ENCODE measurements around the gene TMEM238L.

Gene TMEM238L

GRCh38 chr17:10775740-10776356 lies 28.1 kb downstream of the TMEM238L start:
- no peak for DNase-seq
- TF ChIP-seq POLR2A (IDR thresholded peaks at IDR 0.05; ENCODE audit: low read length), result no peak
- TF ChIP-seq GATA1 (IDR thresholded peaks at IDR 0.05; ENCODE audit: low read depth, low read length), result no peak

DNA sequence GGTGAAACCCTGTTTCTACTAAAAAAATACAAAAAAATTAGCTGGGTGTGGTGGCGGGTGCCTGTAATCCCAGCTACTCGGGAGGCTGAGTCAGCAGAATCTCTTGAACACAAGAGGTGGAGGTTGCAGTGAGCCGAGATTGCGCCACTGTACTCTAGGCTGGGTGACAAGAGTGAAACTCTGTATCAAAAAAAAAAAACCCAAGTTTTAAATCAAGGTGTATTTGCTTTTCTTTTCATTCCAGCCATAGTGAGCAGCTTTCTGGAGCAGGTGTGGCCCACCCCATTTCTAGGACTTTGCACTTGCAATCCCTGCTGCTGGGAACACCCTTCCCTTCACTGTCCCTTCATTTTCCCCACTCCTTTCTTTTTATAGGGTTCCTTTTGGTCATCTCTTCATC lies 28.8 kb downstream of the TMEM238L start:
- TF ChIP-seq GATA1 (IDR thresholded peaks at IDR 0.05; ENCODE audit: low read depth, low read length) (no peak), POLR2A (IDR thresholded peaks at IDR 0.05; ENCODE audit: low read length) (no peak)
- no peak for DNase-seq

- TF ChIP-seq GATA1 (IDR thresholded peaks at IDR 0.05; ENCODE audit: low read depth, low read length), result no peak
- DNase-seq, result no peak
These were observed 30.5 kb downstream of the TMEM238L start for GRCh38 chr17:10773391-10773790.

GRCh38 chr17:10772425-10773380 lies 31.2 kb downstream of the TMEM238L start:
- peak; percentile 54 to 71 for DNase-seq
- no peak for TF ChIP-seq GATA1 (IDR thresholded peaks at IDR 0.05; ENCODE audit: low read depth, low read length)
- no peak for TF ChIP-seq POLR2A (IDR thresholded peaks at IDR 0.05; ENCODE audit: low read length)

GRCh38 chr17:10771148-10771547 lies 32.8 kb downstream of the TMEM238L start:
- no peak for TF ChIP-seq GATA1 (IDR thresholded peaks at IDR 0.05; ENCODE audit: low read depth, low read length)
- no peak for TF ChIP-seq POLR2A (IDR thresholded peaks at IDR 0.05; ENCODE audit: low read length)
- no peak for DNase-seq

GRCh38 chr17:10769840-10770239 lies 34.1 kb downstream of the TMEM238L start:
- no peak for DNase-seq
- TF ChIP-seq GATA1 (IDR thresholded peaks at IDR 0.05; ENCODE audit: low read depth, low read length) (no peak), POLR2A (IDR thresholded peaks at IDR 0.05; ENCODE audit: low read length) (no peak)

- DNase-seq, result no peak
- no peak for TF ChIP-seq POLR2A (IDR thresholded peaks at IDR 0.05; ENCODE audit: low read length)
- TF ChIP-seq GATA1 (IDR thresholded peaks at IDR 0.05; ENCODE audit: low read depth, low read length), result no peak
These were observed 35.1 kb downstream of the TMEM238L start for GRCh38 chr17:10768750-10769251.

DNA sequence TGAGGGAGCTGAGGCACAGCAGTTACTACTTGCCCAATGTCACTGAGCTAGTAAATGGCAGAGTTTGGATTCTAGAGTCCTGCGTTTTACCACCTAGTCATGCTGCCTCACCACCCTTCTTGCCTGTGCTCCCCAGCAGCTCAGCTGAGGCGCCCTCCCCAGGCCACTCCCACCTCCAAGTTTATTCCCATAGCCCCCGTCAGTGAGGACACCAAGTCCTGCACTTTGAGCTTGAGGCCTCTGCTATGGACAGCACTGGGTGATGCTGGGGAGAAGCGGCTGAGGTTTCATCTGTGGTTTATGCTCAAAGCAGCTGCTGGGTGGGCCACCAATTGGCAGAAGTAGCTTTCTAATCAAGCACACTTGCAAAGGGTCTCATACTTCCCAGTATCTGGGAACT lies 36.7 kb downstream of the TMEM238L start:
- DNase-seq, result no peak
- TF ChIP-seq POLR2A (IDR thresholded peaks at IDR 0.05; ENCODE audit: low read length) (no peak), GATA1 (IDR thresholded peaks at IDR 0.05; ENCODE audit: low read depth, low read length) (no peak)

- no peak for DNase-seq
- TF ChIP-seq GATA1 (IDR thresholded peaks at IDR 0.05; ENCODE audit: low read depth, low read length) (no peak), POLR2A (IDR thresholded peaks at IDR 0.05; ENCODE audit: low read length) (no peak)
These were observed 41.9 kb downstream of the TMEM238L start for GRCh38 chr17:10762037-10762436.

DNA sequence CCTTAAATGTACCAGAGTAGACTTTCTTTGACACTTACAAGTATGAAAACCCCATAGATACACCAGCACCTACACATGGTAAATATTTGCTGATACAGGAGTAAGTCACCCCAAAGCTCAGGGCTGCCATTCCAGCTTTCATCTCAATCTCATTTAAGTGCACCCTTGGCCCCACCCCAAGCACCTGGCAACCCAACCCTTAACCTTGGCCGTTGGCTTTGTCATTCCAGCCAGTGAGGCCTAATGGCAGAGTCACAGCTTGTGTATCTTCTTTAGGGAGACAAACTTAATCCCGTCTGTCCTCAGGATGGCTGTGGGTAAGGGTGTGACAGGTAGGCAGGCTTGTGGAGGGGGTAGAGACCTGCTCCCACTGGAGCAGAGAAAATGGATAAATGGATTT lies 42.6 kb downstream of the TMEM238L start:
- TF ChIP-seq POLR2A (IDR thresholded peaks at IDR 0.05; ENCODE audit: low read length) (no peak), GATA1 (IDR thresholded peaks at IDR 0.05; ENCODE audit: low read depth, low read length) (no peak)
- DNase-seq, result no peak

- no peak for DNase-seq
- TF ChIP-seq GATA1 (IDR thresholded peaks at IDR 0.05; ENCODE audit: low read depth, low read length), result no peak
- TF ChIP-seq POLR2A (IDR thresholded peaks at IDR 0.05; ENCODE audit: low read length), result no peak
These were observed 45.8 kb downstream of the TMEM238L start for GRCh38 chr17:10758062-10758461.

GRCh38 chr17:10757647-10758046 lies 46.3 kb downstream of the TMEM238L start:
- DNase-seq, result no peak
- TF ChIP-seq GATA1 (IDR thresholded peaks at IDR 0.05; ENCODE audit: low read depth, low read length) (no peak), POLR2A (IDR thresholded peaks at IDR 0.05; ENCODE audit: low read length) (no peak)

- no peak for DNase-seq
- TF ChIP-seq POLR2A (IDR thresholded peaks at IDR 0.05; ENCODE audit: low read length) (no peak), GATA1 (IDR thresholded peaks at IDR 0.05; ENCODE audit: low read depth, low read length) (no peak)
These were observed 46.8 kb downstream of the TMEM238L start for GRCh38 chr17:10757067-10757466.

GRCh38 chr17:10756619-10757018 lies 47.3 kb downstream of the TMEM238L start:
- TF ChIP-seq GATA1 (IDR thresholded peaks at IDR 0.05; ENCODE audit: low read depth, low read length), result no peak
- TF ChIP-seq POLR2A (IDR thresholded peaks at IDR 0.05; ENCODE audit: low read length), result no peak
- DNase-seq, result peak; percentile 11 to 51

All from erythroblast (primary cell).